ENCODE data around the gene ZNF512. TPM values are rescaled to one million over a fixed set of nuclear protein-coding genes. Genes with fewer than 3 reads are reported as not detected.

Gene ZNF512
- total RNA-seq, 1 donor from 2014 or later: 11.3 TPM

Other genes starting within 250 kb of the ZNF512 start
- gene GTF3C2, start 226.3 kb upstream of the ZNF512 start, total RNA-seq: 18.7 and 20.4 TPM in 2 replicates
- gene EIF2B4, start 212.7 kb upstream of the ZNF512 start, total RNA-seq: 21.4 and 23.0 TPM in 2 replicates
- 97.9 and 106 TPM in 2 replicates for gene SNX17, start 212.4 kb upstream of the ZNF512 start, total RNA-seq
- gene ZNF513, start 202.3 kb upstream of the ZNF512 start, total RNA-seq: 4.8 and 7.1 TPM in 2 replicates
- 74.8 and 78.8 TPM in 2 replicates for gene PPM1G, start 173.5 kb upstream of the ZNF512 start, total RNA-seq
- gene NRBP1, start 154.4 kb upstream of the ZNF512 start, total RNA-seq: 71.9 and 79.0 TPM in 2 replicates
- gene KRTCAP3, start 140.7 kb upstream of the ZNF512 start, total RNA-seq: not detected in 2 replicates
- gene IFT172, start 93.3 kb upstream of the ZNF512 start, total RNA-seq: 7.6 and 8.5 TPM in 2 replicates
- gene FNDC4, start 87.8 kb upstream of the ZNF512 start, total RNA-seq: 8.3 and 10.9 TPM in 2 replicates
- 0.22 TPM in 1 of 2 replicates, not detected in the other for gene GCKR, start 86.2 kb upstream of the ZNF512 start, total RNA-seq
- gene CCDC121, start 46.0 kb downstream of the ZNF512 start, total RNA-seq: 1.1 and 2.6 TPM in 2 replicates
- 26.4 and 27.6 TPM in 2 replicates for gene GPN1, start 46.0 kb downstream of the ZNF512 start, total RNA-seq
- 8.7 and 18.3 TPM in 2 replicates for gene SUPT7L, start 80.6 kb downstream of the ZNF512 start, total RNA-seq
- 14.6 and 18.7 TPM in 2 replicates for gene SLC4A1AP, start 80.8 kb downstream of the ZNF512 start, total RNA-seq
- gene MRPL33, start 188.7 kb downstream of the ZNF512 start, total RNA-seq: 71.5 and 72.8 TPM in 2 replicates